MCF 10A (cell line): ENCODE data around the gene SIK2. TPM values are rescaled to one million over a fixed set of nuclear protein-coding genes. Genes with fewer than 3 reads are reported as not detected.

Experiments used
- BruUV-seq: library from RNA; stranded (reverse); fragments of 400-500 nt; replicated peaks from 2 replicates; lab custom pipeline; 2021; lab: Mats Ljungman, UMichigan
- CTCF ChIA-PET: fragments of 300-600 bp; sonication (Branson Sonifier 250); formaldehyde crosslinking; extraction: SDS; loops from one replicate; lab custom pipeline; 2021; ENCODE audit warnings: antibody characterized with exemption, inconsistent platforms; lab: Yijun Ruan, JAX
- POLR2A ChIA-PET: fragments of 300-600, 350-650 bp; sonication (Branson Sonifier 250); formaldehyde crosslinking; extraction: SDS; loops from one replicate; lab custom pipeline; 2020; ENCODE audit warnings: antibody characterized with exemption, inconsistent platforms; lab: Yijun Ruan, JAX
- DNase-seq: peaks from one replicate; pipeline ENCODE4 v3.0.0-alpha.2; 2018; ENCODE audit not compliant: unreplicated experiment
- H3K27ac Mint-ChIP-seq: one replicate; pipeline ENCODE4 v1.8.0; 2022; ENCODE audit warnings: mild to moderate bottlenecking, low read depth, mixed read lengths; ENCODE audit not compliant: unreplicated experiment
- H3K27me3 Mint-ChIP-seq: one replicate; pipeline ENCODE4 v1.8.0; 2022; ENCODE audit warnings: mixed read lengths; ENCODE audit not compliant: insufficient read depth, unreplicated experiment
- H3K36me3 Mint-ChIP-seq: one replicate; pipeline ENCODE4 v1.8.0; 2022; ENCODE audit warnings: mild to moderate bottlenecking, moderate library complexity, mixed read lengths; ENCODE audit not compliant: insufficient read depth, unreplicated experiment
- H3K4me1 Mint-ChIP-seq: one replicate; pipeline ENCODE4 v1.8.0; 2022; ENCODE audit warnings: mixed read lengths; ENCODE audit not compliant: insufficient read depth, unreplicated experiment
- H3K4me3 Mint-ChIP-seq: one replicate; pipeline ENCODE4 v1.8.0; 2022; ENCODE audit warnings: mild to moderate bottlenecking, moderate library complexity, mixed read lengths; ENCODE audit not compliant: unreplicated experiment
- H3K9me3 Mint-ChIP-seq: one replicate; pipeline ENCODE4 v1.8.0; 2022; ENCODE audit warnings: mixed read lengths; ENCODE audit not compliant: unreplicated experiment
- CTCF ChIP-seq: fragments of 200-600 bp; IDR thresholded peaks from one replicate; pipeline ENCODE4 v1.8.0; 2022; ENCODE audit warnings: antibody characterized with exemption, mild to moderate bottlenecking; ENCODE audit not compliant: unreplicated experiment
- intact Hi-C: fragments of 100-400 bp; cut with micrococcal nuclease; formaldehyde crosslinking; loops from 2 replicates; pipeline ENCODE4 v1.14.1; 2022
- total RNA-seq: library from RNA; stranded (reverse); gene quantifications from 2 replicates; pipeline ENCODE4 v1.2.3, GENCODE V29; 2022

The SIK2 gene
- total RNA-seq, 1 experiment from 2014 or later = 13.7 TPM

- Mint-ChIP-seq H3K4me3 (peak overlapping the region; percentile 71), H3K9me3 (no peaks in the 10 kb centered on the region), H3K27ac (peak overlapping the region; percentile 99), H3K36me3 (peaks cover 41% of the 10 kb centered on the region), H3K4me1 (peaks cover 27% of the 10 kb centered on the region), H3K27me3 (no peaks in the 10 kb centered on the region)
- BruUV-seq = TSS peak; percentile 65
- ChIA-PET CTCF (interaction anchor here (0.6 to 1.0 kb wide), 3 partner anchors 30 to 142 kb away, joined by 3 read pairs; no protein-coding TSS in a partner anchor), POLR2A (interaction anchor here (1.6 to 5.9 kb wide), 3 partner anchors 8 to 29 kb away, joined by 3 to 97 read pairs (median 4); partner anchors contain the start of gene PPP2R1B)
- intact Hi-C loops = no loop called here
- TF ChIP-seq CTCF = no peak
- no peak for DNase-seq
These were observed 133.9 kb downstream of the SIK2 start for GRCh38 chr11:111736181-111736590.

- Mint-ChIP-seq H3K27me3 (no peaks in the 10 kb centered on the region), H3K4me1 (peaks cover 27% of the 10 kb centered on the region), H3K36me3 (peaks cover 47% of the 10 kb centered on the region), H3K27ac (peak overlapping the region; percentile 99), H3K9me3 (no peaks in the 10 kb centered on the region), H3K4me3 (peak overlapping the region; percentile 38)
- DNase-seq = no peak
- CTCF ChIA-PET = interaction anchor here (0.7 to 1.2 kb wide), 3 partner anchors 31 to 282 kb away, joined by 3 read pairs; no protein-coding TSS in a partner anchor
- POLR2A ChIA-PET = interaction anchor here (1.8 to 5.9 kb wide), 2 partner anchors 11 to 29 kb away, joined by 4 to 97 read pairs; partner anchors contain the start of gene PPP2R1B
- TF ChIP-seq CTCF = no peak
- no TSS peak for BruUV-seq
- intact Hi-C loops = no loop called here
These were observed 134.6 kb downstream of the SIK2 start for GRCh38 chr11:111736621-111737443.

- CTCF ChIA-PET = interaction anchor here (1.2 to 1.8 kb wide), 2 partner anchors 40 to 283 kb away, joined by 3 to 4 read pairs; no protein-coding TSS in a partner anchor
- peak overlapping the region; percentile 99 for H3K27ac Mint-ChIP-seq
These were observed 135.4 kb downstream of the SIK2 start for GRCh38 chr11:111737444-111738210.

More at GRCh38 chr11:111737444-111738210, 135.4 kb downstream of the SIK2 start:
- Mint-ChIP-seq H3K36me3 (peaks cover 54% of the 10 kb centered on the region), H3K4me3 (peak overlapping the region; percentile 38), H3K9me3 (no peaks in the 10 kb centered on the region), H3K4me1 (peaks cover 27% of the 10 kb centered on the region), H3K27me3 (no peaks in the 10 kb centered on the region)
- intact Hi-C loops = no loop called here
- TF ChIP-seq CTCF = no peak
- POLR2A ChIA-PET = interaction anchor here (0.6 to 5.9 kb wide), 3 partner anchors 11 to 105 kb away, joined by 4 to 97 read pairs (median 4); partner anchors contain the start of gene PPP2R1B
- no peak for DNase-seq
- BruUV-seq = no TSS peak
